OCI-LY7 (cell line): ENCODE measurements around the gene SSBP2.

Source experiments
- EZH2phosphoT487 ChIP-seq: fragments of 200-600 bp; sonication (generic); IDR thresholded peaks from 2 replicates; pipeline ENCODE4 v1.6.1; 2018; ENCODE audit warnings: low read depth, borderline replicate concordance, mild to moderate bottlenecking, mixed run types, antibody characterized with exemption, low read length, moderate library complexity, mixed read lengths
- TF ChIP-seq, protein P1 (sequence below): fragments of 200-600 bp; sonication (generic); conservative IDR thresholded peaks from 2 replicates; pipeline ENCODE4 v1.5.1; 2014; ENCODE audit warnings: mild to moderate bottlenecking, antibody characterized with exemption, low read length, moderate library complexity, mixed read lengths

DNA sequence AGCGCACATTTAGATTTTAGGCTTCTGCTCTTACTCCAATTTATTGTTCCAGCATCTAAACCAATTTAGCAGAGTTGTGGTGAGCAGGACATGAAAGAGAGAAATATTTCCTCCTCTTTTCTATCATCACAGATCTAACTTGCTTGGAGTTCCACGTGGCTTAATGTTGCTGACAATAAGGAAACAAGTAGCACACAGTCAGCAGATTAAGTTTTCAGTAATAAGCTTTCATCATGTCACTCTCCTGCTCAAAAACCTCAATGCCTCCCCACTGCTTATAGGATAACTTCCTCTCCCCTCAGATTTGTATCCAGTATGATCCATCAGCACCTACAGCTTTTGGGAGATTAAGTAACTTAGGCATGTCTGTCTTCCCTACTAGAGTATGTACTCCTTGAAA, 10.4 kb upstream of the SSBP2 start:
- TF ChIP-seq, protein P1, sequence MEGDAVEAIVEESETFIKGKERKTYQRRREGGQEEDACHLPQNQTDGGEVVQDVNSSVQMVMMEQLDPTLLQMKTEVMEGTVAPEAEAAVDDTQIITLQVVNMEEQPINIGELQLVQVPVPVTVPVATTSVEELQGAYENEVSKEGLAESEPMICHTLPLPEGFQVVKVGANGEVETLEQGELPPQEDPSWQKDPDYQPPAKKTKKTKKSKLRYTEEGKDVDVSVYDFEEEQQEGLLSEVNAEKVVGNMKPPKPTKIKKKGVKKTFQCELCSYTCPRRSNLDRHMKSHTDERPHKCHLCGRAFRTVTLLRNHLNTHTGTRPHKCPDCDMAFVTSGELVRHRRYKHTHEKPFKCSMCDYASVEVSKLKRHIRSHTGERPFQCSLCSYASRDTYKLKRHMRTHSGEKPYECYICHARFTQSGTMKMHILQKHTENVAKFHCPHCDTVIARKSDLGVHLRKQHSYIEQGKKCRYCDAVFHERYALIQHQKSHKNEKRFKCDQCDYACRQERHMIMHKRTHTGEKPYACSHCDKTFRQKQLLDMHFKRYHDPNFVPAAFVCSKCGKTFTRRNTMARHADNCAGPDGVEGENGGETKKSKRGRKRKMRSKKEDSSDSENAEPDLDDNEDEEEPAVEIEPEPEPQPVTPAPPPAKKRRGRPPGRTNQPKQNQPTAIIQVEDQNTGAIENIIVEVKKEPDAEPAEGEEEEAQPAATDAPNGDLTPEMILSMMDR = no peak
- TF ChIP-seq EZH2phosphoT487 = no peak
